Ectodermal cell (in vitro differentiated cells): ENCODE data around the gene S100A2.

ENCODE experiments used
- H3K27ac ChIP-seq: 2 replicates; pipeline ENCODE4 v1.7.0; 2013; ENCODE audit warnings: mild to moderate bottlenecking, low read depth, low read length; ENCODE audit not compliant: insufficient read depth, poor library complexity, severe bottlenecking
- H3K27me3 ChIP-seq: 2 replicates; pipeline ENCODE4 v1.7.0; 2013; ENCODE audit warnings: mild to moderate bottlenecking, low read length; ENCODE audit not compliant: insufficient read depth, control insufficient read depth, poor library complexity, severe bottlenecking
- H3K36me3 ChIP-seq: one replicate; pipeline ENCODE4 v1.7.0; 2013; ENCODE audit warnings: low read length; ENCODE audit not compliant: control insufficient read depth, insufficient read depth
- H3K4me1 ChIP-seq: one replicate; pipeline ENCODE4 v1.7.0; 2013; ENCODE audit warnings: low read length; ENCODE audit not compliant: control insufficient read depth, insufficient read depth
- H3K4me3 ChIP-seq: 2 replicates; pipeline ENCODE4 v1.7.0; 2013; ENCODE audit warnings: low read depth, low read length, control low read depth; ENCODE audit not compliant: insufficient read depth
- H3K9me3 ChIP-seq: 2 replicates; pipeline ENCODE4 v1.7.0; 2013; ENCODE audit warnings: mild to moderate bottlenecking, low read length, moderate library complexity; ENCODE audit not compliant: control insufficient read depth
- WGBS, 2 experiments: methylation state at CpG; one replicate each; pipeline ENCODE4 v1.1.7; 2013; ENCODE audit warnings: missing lambda C conversion rate in 2 of 2; 5-methylcytosine and 5-hydroxymethylcytosine counted together

S100A2 gene

GRCh38 chr1:153546796-153547559 lies 18.7 kb downstream of the S100A2 start:
- Histone ChIP-seq H3K9me3 (no peaks in the 10 kb centered on the region), H3K27ac (no peak overlapping the region), H3K4me1 (peaks cover 48% of the 10 kb centered on the region), H3K4me3 (no peak overlapping the region), H3K36me3 (no peaks in the 10 kb centered on the region), H3K27me3 (no peaks in the 10 kb centered on the region)
- WGBS, 2 experiments = 69 to 70% methylated on average over 14 of the region's 14 CpGs

GRCh38 chr1:153546371-153546770 lies 19.3 kb downstream of the S100A2 start:
- no peaks in the 10 kb centered on the region for H3K9me3 ChIP-seq
- no peak overlapping the region for H3K27ac ChIP-seq
- H3K4me1 ChIP-seq = peaks cover 48% of the 10 kb centered on the region
- no peaks in the 10 kb centered on the region for H3K36me3 ChIP-seq
- no peaks in the 10 kb centered on the region for H3K27me3 ChIP-seq
- H3K4me3 ChIP-seq = no peak overlapping the region
- WGBS, 2 experiments = 93 to 98% methylated on average over 8 of the region's 8 CpGs

- Histone ChIP-seq H3K4me1 (peaks cover 48% of the 10 kb centered on the region), H3K9me3 (no peaks in the 10 kb centered on the region), H3K4me3 (no peak within 1 kb of the TSS), H3K27me3 (no peaks in the 10 kb centered on the region), H3K36me3 (no peaks in the 10 kb centered on the region), H3K27ac (peak within 1 kb of the TSS; percentile 46)
- 61 to 62% methylated on average over 18 to 19 of the region's 19 CpGs for WGBS, 2 experiments
Observed at GRCh38 chr1:153545067-153546055, 20.3 kb downstream of the S100A2 start, which contains the start of gene S100A4. TSS of gene S100A4 (minus strand) at chr1:153545806. CDS start at chr1:153544794, 1,012 bp downstream.

GRCh38 chr1:153544453-153545066 lies 21.1 kb downstream of the S100A2 start:
- no peak overlapping the region for H3K27ac ChIP-seq
- no peak overlapping the region for H3K4me3 ChIP-seq
- 68 to 69% methylated on average over 10 of the region's 10 CpGs for WGBS, 2 experiments
- peaks cover 48% of the 10 kb centered on the region for H3K4me1 ChIP-seq
- H3K36me3 ChIP-seq = no peaks in the 10 kb centered on the region
- H3K27me3 ChIP-seq = no peaks in the 10 kb centered on the region
- no peaks in the 10 kb centered on the region for H3K9me3 ChIP-seq

GRCh38 chr1:153543736-153544135 lies 21.9 kb downstream of the S100A2 start:
- 94 to 95% methylated on average over 3 to 4 of the region's 4 CpGs for WGBS, 2 experiments
- Histone ChIP-seq H3K36me3 (no peaks in the 10 kb centered on the region), H3K4me3 (no peak overlapping the region), H3K27me3 (no peaks in the 10 kb centered on the region), H3K4me1 (peaks cover 46% of the 10 kb centered on the region), H3K27ac (no peak overlapping the region), H3K9me3 (no peaks in the 10 kb centered on the region)

GRCh38 chr1:153542956-153543711 lies 22.5 kb downstream of the S100A2 start:
- Histone ChIP-seq H3K27ac (no peak overlapping the region), H3K4me3 (no peak overlapping the region), H3K36me3 (no peaks in the 10 kb centered on the region), H3K4me1 (peaks cover 40% of the 10 kb centered on the region), H3K27me3 (no peaks in the 10 kb centered on the region), H3K9me3 (no peaks in the 10 kb centered on the region)
- WGBS, 2 experiments = 92 to 93% methylated on average over 13 of the region's 13 CpGs

GRCh38 chr1:153541641-153542590 lies 23.7 kb downstream of the S100A2 start:
- Histone ChIP-seq H3K4me1 (peaks cover 29% of the 10 kb centered on the region), H3K9me3 (no peaks in the 10 kb centered on the region), H3K27ac (no peak overlapping the region), H3K4me3 (no peak overlapping the region), H3K36me3 (no peaks in the 10 kb centered on the region), H3K27me3 (no peaks in the 10 kb centered on the region)
- WGBS, 2 experiments = 90 to 92% methylated on average over 13 of the region's 13 CpGs

- Histone ChIP-seq H3K4me1 (peaks cover 23% of the 10 kb centered on the region), H3K27me3 (peaks cover 4% of the 10 kb centered on the region), H3K27ac (no peak within 1 kb of the TSS), H3K9me3 (no peaks in the 10 kb centered on the region), H3K36me3 (no peaks in the 10 kb centered on the region), H3K4me3 (no peak within 1 kb of the TSS)
- WGBS, 2 experiments = 88 to 91% methylated on average over 11 of the region's 11 CpGs
Observed at GRCh38 chr1:153540394-153541361, 25.0 kb downstream of the S100A2 start, which contains the start of gene S100A5. TSS of gene S100A5 (minus strand) at chr1:153540934. CDS start at chr1:153540191, 743 bp downstream.
